ENCODE results near the gene ZNF140.

Gene ZNF140

DNA sequence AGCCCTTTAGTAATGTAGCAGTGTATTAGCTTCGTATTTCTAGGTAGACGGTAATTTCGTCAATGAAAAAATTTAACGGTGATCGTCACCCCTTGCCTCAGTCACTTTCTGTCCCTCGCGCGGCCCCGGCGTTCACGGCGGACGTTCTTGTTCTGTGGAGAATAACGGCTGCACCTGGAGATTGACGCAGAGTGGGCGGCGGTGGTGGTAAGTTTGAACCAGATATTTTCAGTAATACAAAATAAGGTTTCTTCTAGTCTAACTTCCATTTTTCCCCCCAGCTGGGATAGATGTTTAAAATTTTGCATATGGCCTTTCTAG is 50.0 kb downstream of the ZNF140 start:
- DNase-seq: no peak

- no peak for DNase-seq
Measured at GRCh38 chr12:133135747-133136146, 55.0 kb downstream of the ZNF140 start.

GRCh38 chr12:133145981-133146380 is 65.3 kb downstream of the ZNF140 start:
- no peak for DNase-seq

- DNase-seq: no peak
Measured at GRCh38 chr12:133156125-133156690, 75.5 kb downstream of the ZNF140 start.
